GM12801 (cell line): ENCODE results near the gene AP3D1.

Experiments used
- CTCF ChIP-seq: IDR thresholded peaks from one replicate; pipeline ENCODE4 v1.5.1; 2011; ENCODE audit warnings: control low read depth; ENCODE audit not compliant: insufficient read length; ENCODE audit errors: extremely low read depth

Gene AP3D1

GRCh38 chr19:2097203-2097885 lies 54.0 kb downstream of the AP3D1 start:
- no peak for TF ChIP-seq CTCF

GRCh38 chr19:2096480-2097202 lies 54.7 kb downstream of the AP3D1 start, which contains the start of gene IZUMO4:
TSS of gene IZUMO4 (plus strand) at chr19:2096915. CDS start at chr19:2096946, 31 bp downstream.
- TF ChIP-seq CTCF: no peak

- no peak for TF ChIP-seq CTCF
These were observed 55.3 kb downstream of the AP3D1 start, which contains the start of gene MOB3A for GRCh38 chr19:2096034-2096479. TSS of gene MOB3A (minus strand) at chr19:2096326. CDS start at chr19:2078560, 17,766 bp downstream.

GRCh38 chr19:2089727-2090053 lies 61.7 kb downstream of the AP3D1 start:
- no peak for TF ChIP-seq CTCF

- no peak for TF ChIP-seq CTCF
These were observed 62.2 kb downstream of the AP3D1 start for GRCh38 chr19:2089001-2089711.

- TF ChIP-seq CTCF: no peak
These were observed 63.7 kb downstream of the AP3D1 start for GRCh38 chr19:2087621-2088100.

- no peak for TF ChIP-seq CTCF
These were observed 66.2 kb downstream of the AP3D1 start for GRCh38 chr19:2084993-2085720.
